Heart right ventricle (tissue), 16 donors: ENCODE results near the gene CRYBG3. TPM values are rescaled to one million over a fixed set of nuclear protein-coding genes. Genes with fewer than 3 reads are reported as not detected.
A peak's percentile ranks its signal among the peaks of the same experiment; 100 is the strongest.

Source experiments
- ATAC-seq, 8 donors: fragments of 200-7000 bp; cut with Tn5 transposase; one replicate each; pipeline ENCODE4 v1.9.1; 2020; ENCODE audit warnings: mild to moderate bottlenecking in 8 of 8, moderate library complexity in 8 of 8, moderate number of reproducible peaks in 1 of 8
- DNase-seq, 2 donors: peaks; one replicate each; pipeline ENCODE4 v3.0.0-alpha.2; 2020
- H3K27ac ChIP-seq, 10 donors: fragments of 200-600 bp; sonication (generic) in 2 of 10; one replicate each; pipeline versions ENCODE4 v1.5.0 to v1.8.0; 2020 to 2022; ENCODE audit warnings: mild to moderate bottlenecking in 3 of 10
- H3K27me3 ChIP-seq, 7 donors: fragments of 200-600 bp; one replicate each; pipeline ENCODE4 v1.8.0; 2021 to 2022; ENCODE audit warnings: mild to moderate bottlenecking in 2 of 7
- H3K36me3 ChIP-seq, 9 donors: fragments of 200-600 bp; sonication (generic) in 1 of 9; one replicate each; pipeline versions ENCODE4 v1.5.0 to v1.8.0; 2020 to 2022; ENCODE audit warnings: mild to moderate bottlenecking in 2 of 9
- H3K4me1 ChIP-seq, 9 donors: fragments of 200-600 bp; sonication (generic) in 1 of 9; one replicate each; pipeline versions ENCODE4 v1.5.0 to v1.8.0; 2020 to 2022; ENCODE audit warnings: mild to moderate bottlenecking in 4 of 9
- H3K4me3 ChIP-seq, 10 donors: fragments of 200-600 bp; sonication (generic) in 2 of 10; one replicate each; pipeline versions ENCODE4 v1.5.0 to v1.8.0; 2020 to 2022; ENCODE audit warnings: mild to moderate bottlenecking in 7 of 10, moderate library complexity in 2 of 10
- H3K9me3 ChIP-seq, 11 donors: fragments of 200-600 bp in 10 of 11; sonication (generic) in 2 of 11; one replicate each; pipeline versions ENCODE4 v1.5.0 to v1.8.0; 2013 to 2022; ENCODE audit warnings: mild to moderate bottlenecking in 2 of 11, control low read depth in 1 of 11, moderate library complexity in 1 of 11
- CTCF ChIP-seq, 9 donors: fragments of 200-600 bp; sonication (generic) in 2 of 9; IDR thresholded peaks; one replicate each; pipeline versions ENCODE4 v1.5.0 to v1.8.0; 2021 to 2022; ENCODE audit warnings: antibody characterized with exemption in 9 of 9, mild to moderate bottlenecking in 5 of 9, moderate library complexity in 1 of 9
- WGBS, 2 donors: extraction: QIAGEN DNeasy Blood & Tissue Kit; methylation state at CpG; one replicate each; pipeline ENCODE4 v1.1.7; 2013; ENCODE audit warnings: inconsistent platforms in 1 of 2; 5-methylcytosine and 5-hydroxymethylcytosine counted together
- intact Hi-C, 10 donors: fragments of 100-400 bp; cut with DNase I; formaldehyde crosslinking; loops; one replicate each; pipeline versions ENCODE4 v1.11.1 to v1.14.2; 2022
- polyA plus RNA-seq, 2 donors: library from polyadenylated mRNA; stranded (reverse); fragments of 200-250 nt; gene quantifications; one replicate each; pipeline ENCODE4 v1.2.3, GENCODE V29; 2013
- total RNA-seq, 10 donors: library from RNA; stranded (reverse); fragmentation: NEBNext Ultra II Directional in 3 of 10; extraction: Animal tissue kit (Norgen Biotek cat#: 25700) in 3 of 10; gene quantifications; one replicate each; pipeline versions ENCODE4 v1.2.1 to v1.2.4, GENCODE V29; 2021 to 2023
- donor health status: Arrhythmogenic right ventricular cardiomyopathy.
- donor health status: ischemic (EF 13 %, LVEDD 7.1; RV severe dilation, severe dysfunction).
- donor health status: healthy with polysubstance abuse.
- donor health status: DM: no; HTN: yes; CAD: no.
- donor health status: DM: no; HTN: no; CAD: no.
- donor health status: ischemic (EF 25% LVEDD 6.9; RV normal size, moderate dysfunction).
- donor health status: ischemic (EF 25% LVEDD 5.7; RV mildly dilated, moderate dysfunction).
- donor health status: healthy.
- donor health status: DM: yes; HTN: yes; CAD: no.
- donor health status: Ischemic cardiomyopathy.
- donor health status: ischemic (EF 35%, LVEDD 5.7; RV mildly dilated, moderate dysfunction).
- donor health status: nonischemic (EF 11% LVEDD 7.7; RV severe dilation, severe dysfunction).
- donor health status: DM: yes; HTN: yes; CAD: no.
- donor health status: PGD.
- donor health status: ischemic (EF 29% LVEDD 5.4; RV normal size, mild dysfunction).
- donor health status: nonischemic (EF 23%, LVEDD 6.1; RV moderate dilation, normal function).

The CRYBG3 gene
- total and polyA plus RNA-seq, 12 donors = 8.0 to 39.2 (median 25.5) TPM

- Histone ChIP-seq H3K9me3 (no peaks in the 10 kb centered on the region), H3K27me3 (no peaks in the 10 kb centered on the region), H3K36me3 (peaks cover 0 to 21% (median 0%) of the 10 kb centered on the region in 9 donors), H3K4me3 (no peak overlapping the region), H3K4me1 (peaks cover 0 to 40% (median 12%) of the 10 kb centered on the region in 9 donors), H3K27ac (no peak overlapping the region)
- no peak for DNase-seq
- intact Hi-C loops = no loop called here
- ATAC-seq = no peak
- 92 to 95% methylated on average over 1 of the region's 1 CpG for WGBS, 2 donors
- TF ChIP-seq CTCF (IDR thresholded peaks at IDR 0.05) = no peak
Measured at GRCh38 chr3:97968376-97968775, 146.6 kb downstream of the CRYBG3 start.

GRCh38 chr3:97969541-97969940 lies 147.7 kb downstream of the CRYBG3 start:
- H3K27me3 ChIP-seq = no peaks in the 10 kb centered on the region
- H3K27ac ChIP-seq = no peak overlapping the region
- no peaks in the 10 kb centered on the region for H3K9me3 ChIP-seq
- H3K4me3 ChIP-seq = no peak overlapping the region
- intact Hi-C loops = no loop called here
- no peak for TF ChIP-seq CTCF (IDR thresholded peaks at IDR 0.05)
- H3K4me1 ChIP-seq = peaks cover 0 to 33% (median 12%) of the 10 kb centered on the region in 9 donors
- H3K36me3 ChIP-seq = peaks cover 0 to 21% (median 0%) of the 10 kb centered on the region in 9 donors
- ATAC-seq (no peak), DNase-seq (no peak)
- WGBS, 2 donors = 78 to 81% methylated on average over 5 of the region's 5 CpGs

GRCh38 chr3:97970156-97970555 lies 148.3 kb downstream of the CRYBG3 start:
- no peaks in the 10 kb centered on the region for H3K27me3 ChIP-seq
- no peak for ATAC-seq
- H3K27ac ChIP-seq = peak overlapping the region in 2 of 10 donors; percentile 82 to 88
- 92 to 94% methylated on average over 1 of the region's 1 CpG for WGBS, 2 donors
- peaks cover 0 to 21% (median 0%) of the 10 kb centered on the region in 9 donors for H3K36me3 ChIP-seq
- peaks cover 0 to 33% (median 12%) of the 10 kb centered on the region in 9 donors for H3K4me1 ChIP-seq
- H3K4me3 ChIP-seq = no peak overlapping the region
- intact Hi-C loops = loop anchor here in 3 of 10 donors (5.0 to 10.0 kb wide), 4 partner anchors 55 to 153 kb away; partner anchors contain the start of gene CRYBG3 (in 2 of the 3)
- TF ChIP-seq CTCF (IDR thresholded peaks at IDR 0.05) = no peak
- DNase-seq = no peak
- no peaks in the 10 kb centered on the region for H3K9me3 ChIP-seq

GRCh38 chr3:97970956-97971620 lies 149.3 kb downstream of the CRYBG3 start:
- Histone ChIP-seq H3K27ac (peak overlapping the region in 8 of 10 donors; percentile 79 to 88 (median 82)), H3K27me3 (no peaks in the 10 kb centered on the region), H3K4me1 (peaks cover 0 to 33% (median 12%) of the 10 kb centered on the region in 9 donors), H3K4me3 (peak overlapping the region in 8 of 10 donors; percentile 70 to 83 (median 78)), H3K9me3 (no peaks in the 10 kb centered on the region), H3K36me3 (peaks cover 0 to 13% (median 0%) of the 10 kb centered on the region in 9 donors)
- TF ChIP-seq CTCF (IDR thresholded peaks at IDR 0.05) = no peak
- 71 to 80% methylated on average over 9 of the region's 9 CpGs for WGBS, 2 donors
- intact Hi-C loops = loop anchor here in 3 of 10 donors (5.0 to 10.0 kb wide), 4 partner anchors 54 to 154 kb away; partner anchors contain the start of gene CRYBG3 (in 2 of the 3)
- no peak for DNase-seq
- ATAC-seq = no peak
